Measurements from ENCODE around the gene PCDH9. TPM values are rescaled to one million over a fixed set of nuclear protein-coding genes. Genes with fewer than 3 reads are reported as not detected.

PCDH9 gene
- total RNA-seq, 6 donors from 2014 or later, result 3.1 to 19.4 (median 7.8) TPM

DNA sequence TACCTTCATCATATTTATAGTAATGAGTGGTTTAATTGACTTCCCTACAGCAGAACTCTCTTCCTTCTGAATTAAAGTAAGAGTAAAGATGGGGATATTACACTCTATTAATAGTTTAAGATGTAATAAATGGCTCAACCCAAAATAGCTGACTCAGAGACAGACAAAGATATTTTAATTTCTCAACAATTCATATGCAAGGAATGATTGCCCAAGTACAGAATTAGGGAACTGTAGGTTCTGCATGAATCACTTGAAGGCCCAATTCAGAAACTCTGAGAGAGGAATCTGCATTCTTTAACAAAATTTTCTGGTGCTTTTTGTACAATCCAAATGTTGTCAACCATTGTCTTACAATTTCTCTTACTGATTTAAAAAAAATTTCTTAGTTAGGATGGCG is 42.9 kb upstream of the PCDH9 start:
- DNase-seq, result no peak
- no peaks in the 10 kb centered on the region for H3K27me3 ChIP-seq
- no peak for ATAC-seq (ENCODE audit: low FRiP score in 2 of 2)
- H3K4me3 ChIP-seq, result no peak overlapping the region
- no peaks in the 10 kb centered on the region for H3K4me1 ChIP-seq
- H3K9me3 ChIP-seq, result no peaks in the 10 kb centered on the region
- H3K27ac ChIP-seq, result no peak overlapping the region
- no peak for TF ChIP-seq CTCF (IDR thresholded peaks at IDR 0.05)
- TF ChIP-seq POLR2A (IDR thresholded peaks at IDR 0.05), result no peak
- no peak for TF ChIP-seq EP300 (IDR thresholded peaks at IDR 0.05)
- TF ChIP-seq POLR2AphosphoS5 (IDR thresholded peaks at IDR 0.05), result no peak
- 91 to 100% methylated on average over 1 of the region's 1 CpG for WGBS, 2 donors
- H3K36me3 ChIP-seq, result no peaks in the 10 kb centered on the region

DNA sequence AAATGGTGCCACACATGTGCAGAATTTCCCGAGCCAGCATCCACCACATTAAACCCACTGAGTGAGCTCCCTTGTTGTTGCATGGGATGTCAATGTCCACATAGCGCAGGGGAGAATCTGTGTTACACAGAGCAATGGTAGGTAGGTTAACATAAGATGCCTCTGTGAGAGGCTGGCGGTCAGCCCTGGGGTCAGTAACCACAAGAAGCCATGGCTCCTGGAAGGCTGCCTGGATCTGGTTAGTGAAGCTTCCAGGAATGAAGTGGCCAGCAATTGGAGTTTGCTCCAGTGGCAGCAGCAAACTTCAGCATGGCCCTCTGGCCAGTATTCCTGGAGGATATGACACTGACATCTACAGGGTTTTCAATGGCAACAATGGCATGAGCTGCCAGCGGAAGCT is 37.0 kb upstream of the PCDH9 start:
- no peak for TF ChIP-seq POLR2AphosphoS5 (IDR thresholded peaks at IDR 0.05)
- TF ChIP-seq CTCF (IDR thresholded peaks at IDR 0.05), result no peak
- no peak for TF ChIP-seq POLR2A (IDR thresholded peaks at IDR 0.05)
- no peak for TF ChIP-seq EP300 (IDR thresholded peaks at IDR 0.05)
- ATAC-seq (ENCODE audit: low FRiP score in 2 of 2) (no peak), DNase-seq (no peak)
- Histone ChIP-seq H3K4me3 (no peak overlapping the region), H3K27ac (no peak overlapping the region), H3K9me3 (no peaks in the 10 kb centered on the region), H3K27me3 (no peaks in the 10 kb centered on the region), H3K36me3 (no peaks in the 10 kb centered on the region), H3K4me1 (no peaks in the 10 kb centered on the region)
- WGBS, 2 donors, result 91 to 98% methylated on average over 4 of the region's 4 CpGs

- Histone ChIP-seq H3K4me3 (no peak overlapping the region), H3K27ac (no peak overlapping the region), H3K27me3 (no peaks in the 10 kb centered on the region), H3K36me3 (no peaks in the 10 kb centered on the region), H3K4me1 (no peaks in the 10 kb centered on the region), H3K9me3 (no peaks in the 10 kb centered on the region)
- 89% methylated on average over 5 of the region's 5 CpGs for WGBS, 2 donors
- no peak for ATAC-seq (ENCODE audit: low FRiP score in 2 of 2)
- TF ChIP-seq CTCF (IDR thresholded peaks at IDR 0.05) (no peak), POLR2AphosphoS5 (IDR thresholded peaks at IDR 0.05) (no peak), POLR2A (IDR thresholded peaks at IDR 0.05) (no peak), EP300 (IDR thresholded peaks at IDR 0.05) (no peak)
- no peak for DNase-seq
Measured at GRCh38 chr13:67259208-67259607, 29.1 kb upstream of the PCDH9 start.

GRCh38 chr13:67258482-67258881 is 28.3 kb upstream of the PCDH9 start:
- Histone ChIP-seq H3K27me3 (no peaks in the 10 kb centered on the region), H3K4me1 (no peaks in the 10 kb centered on the region), H3K9me3 (no peaks in the 10 kb centered on the region), H3K36me3 (no peaks in the 10 kb centered on the region), H3K4me3 (no peak overlapping the region), H3K27ac (no peak overlapping the region)
- TF ChIP-seq CTCF (IDR thresholded peaks at IDR 0.05) (no peak), POLR2A (IDR thresholded peaks at IDR 0.05) (no peak), POLR2AphosphoS5 (IDR thresholded peaks at IDR 0.05) (no peak), EP300 (IDR thresholded peaks at IDR 0.05) (no peak)
- no peak for ATAC-seq (ENCODE audit: low FRiP score in 2 of 2)
- 87 to 88% methylated on average over 1 of the region's 1 CpG for WGBS, 2 donors
- DNase-seq, result no peak

GRCh38 chr13:67238861-67239260 is 8.7 kb upstream of the PCDH9 start:
- Histone ChIP-seq H3K9me3 (no peaks in the 10 kb centered on the region), H3K4me3 (no peak overlapping the region), H3K27ac (no peak overlapping the region), H3K27me3 (no peaks in the 10 kb centered on the region), H3K36me3 (no peaks in the 10 kb centered on the region), H3K4me1 (no peaks in the 10 kb centered on the region)
- TF ChIP-seq CTCF (IDR thresholded peaks at IDR 0.05) (no peak), POLR2AphosphoS5 (IDR thresholded peaks at IDR 0.05) (no peak), EP300 (IDR thresholded peaks at IDR 0.05) (no peak), POLR2A (IDR thresholded peaks at IDR 0.05) (no peak)
- no peak for DNase-seq
- ATAC-seq (ENCODE audit: low FRiP score in 2 of 2), result no peak

Data from upper lobe of left lung (tissue), 6 donors.